Skin epidermis (tissue), 12 donors: ENCODE measurements around the gene LNPEP.

ENCODE experiments used
- H3K27ac ChIP-seq, 21 experiments: fragments of 200-600 bp; sonication (generic) in 11 of 21; one replicate each; pipeline ENCODE4 v1.5.0; 2020; ENCODE audit warnings: mild to moderate bottlenecking in 3 of 21, inconsistent platforms in 2 of 21, moderate library complexity in 2 of 21
- H3K4me3 ChIP-seq, 7 experiments: fragments of 200-600 bp; sonication (generic) in 2 of 7; one replicate each; pipeline ENCODE4 v1.5.0; 2020; ENCODE audit warnings: inconsistent platforms in 2 of 7, mild to moderate bottlenecking in 2 of 7, moderate library complexity in 1 of 7

LNPEP gene

DNA sequence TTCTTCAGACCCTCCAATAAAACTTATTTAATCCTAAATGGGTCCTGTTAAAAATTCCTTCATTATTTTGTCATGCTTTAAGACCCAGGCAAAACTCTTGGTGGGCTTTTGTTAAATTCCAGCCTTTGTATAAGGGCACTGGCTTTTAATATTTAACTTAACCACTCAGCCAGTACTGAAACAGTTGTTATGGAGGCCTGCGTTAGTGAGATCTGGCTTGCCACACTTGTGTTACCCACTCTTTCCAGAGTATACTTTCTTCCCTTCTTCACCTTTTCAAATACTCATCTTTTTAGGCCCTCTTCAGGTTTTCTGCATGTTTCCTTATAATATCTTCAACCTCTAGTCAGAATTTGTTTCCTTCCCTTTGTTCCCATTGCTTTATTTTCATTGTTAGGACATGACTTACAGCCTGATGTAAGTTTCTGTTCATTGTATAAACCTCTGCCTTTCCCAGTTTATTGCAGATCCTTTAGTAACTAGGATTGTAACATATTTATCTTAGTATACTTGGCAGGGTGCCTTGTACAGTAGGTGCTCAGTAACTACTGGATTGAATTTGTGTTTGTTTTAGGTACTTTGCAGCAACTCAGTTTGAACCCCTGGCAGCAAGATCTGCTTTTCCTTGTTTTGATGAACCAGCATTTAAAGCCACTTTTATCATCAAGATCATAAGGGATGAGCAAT lies 48.8 kb downstream of the LNPEP start:
- Histone ChIP-seq H3K4me3 (no peak overlapping the region), H3K27ac (no peak overlapping the region)

- H3K4me3 ChIP-seq, result no peak overlapping the region
- H3K27ac ChIP-seq, result no peak overlapping the region
These were observed 50.6 kb downstream of the LNPEP start for GRCh38 chr5:96986450-96986849.

- no peak overlapping the region for H3K4me3 ChIP-seq
These were observed 54.2 kb downstream of the LNPEP start for GRCh38 chr5:96990102-96990501.

DNA sequence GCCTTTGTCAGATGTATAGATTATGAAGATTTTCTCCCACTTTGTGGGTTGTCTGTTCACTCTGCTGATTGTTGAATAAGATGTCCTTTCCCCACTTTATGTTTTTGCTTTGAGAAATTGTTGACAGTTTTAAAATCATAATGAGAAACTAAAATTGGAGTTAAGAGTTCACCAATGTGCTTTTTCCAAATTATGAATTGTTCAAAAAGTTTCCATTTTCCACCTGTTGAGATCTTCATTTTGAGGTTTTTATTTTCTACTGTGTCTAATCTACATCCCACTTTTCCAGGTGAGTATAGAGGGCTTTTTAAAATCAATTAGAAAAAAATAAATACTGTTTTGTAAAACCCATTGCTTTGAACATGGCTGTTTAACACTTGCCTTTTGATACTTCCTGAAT lies 55.8 kb downstream of the LNPEP start:
- H3K4me3 ChIP-seq, result no peak overlapping the region
- no peak overlapping the region for H3K27ac ChIP-seq

More at GRCh38 chr5:96990102-96990501, 54.2 kb downstream of the LNPEP start:
- no peak overlapping the region for H3K27ac ChIP-seq

DNA sequence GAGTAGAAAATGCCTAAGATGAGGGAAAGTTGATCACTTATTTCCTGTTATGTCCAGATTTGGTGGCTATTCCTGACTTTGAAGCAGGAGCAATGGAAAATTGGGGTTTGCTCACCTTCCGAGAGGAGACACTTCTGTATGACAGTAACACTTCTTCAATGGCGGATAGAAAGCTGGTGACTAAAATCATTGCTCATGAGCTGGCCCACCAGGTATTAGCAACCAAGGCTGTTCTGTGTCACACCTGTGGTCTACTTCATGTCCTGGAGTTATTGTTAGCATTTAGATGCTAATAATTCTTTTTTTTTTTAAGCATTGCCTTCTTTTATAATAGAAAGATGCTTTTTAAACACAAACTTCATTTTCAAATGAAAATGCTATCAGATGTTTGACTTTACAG lies 57.9 kb downstream of the LNPEP start:
- Histone ChIP-seq H3K27ac (no peak overlapping the region), H3K4me3 (no peak overlapping the region)

GRCh38 chr5:96994493-96994892 lies 58.6 kb downstream of the LNPEP start:
- no peak overlapping the region for H3K27ac ChIP-seq
- H3K4me3 ChIP-seq, result no peak overlapping the region

GRCh38 chr5:96995419-96995818 lies 59.5 kb downstream of the LNPEP start:
- no peak overlapping the region for H3K4me3 ChIP-seq
- no peak overlapping the region for H3K27ac ChIP-seq

DNA sequence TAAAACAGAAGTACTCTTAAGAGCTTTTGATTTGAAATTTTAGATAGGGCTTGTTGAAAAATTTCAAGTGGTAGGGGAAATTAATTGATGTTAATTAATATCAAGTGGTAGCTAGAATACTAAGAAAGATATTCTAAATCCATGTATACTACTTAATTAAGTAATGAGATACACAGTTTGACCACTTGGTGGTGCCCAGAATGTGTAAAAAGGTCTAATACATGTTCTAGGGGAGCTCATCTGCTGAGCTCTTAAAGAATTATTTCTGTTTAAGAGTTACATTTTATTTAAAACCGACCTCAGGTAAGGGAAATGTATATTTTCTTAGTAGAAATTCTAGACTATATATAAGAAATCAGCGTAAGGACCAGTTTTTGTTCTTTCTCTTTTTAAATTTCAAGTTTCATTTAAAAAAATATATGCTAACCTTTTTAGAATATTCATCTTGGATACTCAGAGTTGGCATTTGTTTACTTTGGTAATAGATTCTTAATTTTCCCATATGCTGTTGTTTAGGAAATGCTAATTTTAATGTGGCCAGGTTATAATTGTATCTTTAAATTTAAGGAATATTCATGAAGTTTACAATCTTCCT lies 61.5 kb downstream of the LNPEP start:
- Histone ChIP-seq H3K27ac (no peak overlapping the region), H3K4me3 (no peak overlapping the region)

GRCh38 chr5:96999856-97000255 lies 64.0 kb downstream of the LNPEP start:
- Histone ChIP-seq H3K27ac (no peak overlapping the region), H3K4me3 (no peak overlapping the region)

DNA sequence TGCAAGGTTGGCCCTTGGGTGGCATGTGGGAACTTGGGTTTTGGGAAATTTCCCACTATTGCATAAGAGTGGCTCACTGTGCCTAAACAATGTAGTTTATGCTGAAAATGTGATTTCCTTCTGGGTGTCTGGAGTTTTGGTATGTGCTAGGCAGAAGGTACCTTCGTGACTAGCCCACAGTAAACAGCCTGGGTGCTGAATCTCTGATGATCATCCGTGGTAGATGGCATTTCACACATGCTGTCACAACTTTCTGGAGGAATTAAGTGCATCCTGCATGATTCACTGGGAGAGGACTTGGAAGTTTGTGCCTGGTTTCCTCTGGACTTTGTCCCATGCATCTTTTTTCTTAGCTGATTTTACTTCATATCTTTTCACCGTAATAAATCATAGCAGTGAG lies 64.5 kb downstream of the LNPEP start:
- Histone ChIP-seq H3K27ac (no peak overlapping the region), H3K4me3 (no peak overlapping the region)

- Histone ChIP-seq H3K4me3 (no peak overlapping the region), H3K27ac (no peak overlapping the region)
These were observed 67.1 kb downstream of the LNPEP start for GRCh38 chr5:97002983-97003382.

- Histone ChIP-seq H3K4me3 (no peak overlapping the region), H3K27ac (no peak overlapping the region)
These were observed 68.7 kb downstream of the LNPEP start for GRCh38 chr5:97004423-97005060.

DNA sequence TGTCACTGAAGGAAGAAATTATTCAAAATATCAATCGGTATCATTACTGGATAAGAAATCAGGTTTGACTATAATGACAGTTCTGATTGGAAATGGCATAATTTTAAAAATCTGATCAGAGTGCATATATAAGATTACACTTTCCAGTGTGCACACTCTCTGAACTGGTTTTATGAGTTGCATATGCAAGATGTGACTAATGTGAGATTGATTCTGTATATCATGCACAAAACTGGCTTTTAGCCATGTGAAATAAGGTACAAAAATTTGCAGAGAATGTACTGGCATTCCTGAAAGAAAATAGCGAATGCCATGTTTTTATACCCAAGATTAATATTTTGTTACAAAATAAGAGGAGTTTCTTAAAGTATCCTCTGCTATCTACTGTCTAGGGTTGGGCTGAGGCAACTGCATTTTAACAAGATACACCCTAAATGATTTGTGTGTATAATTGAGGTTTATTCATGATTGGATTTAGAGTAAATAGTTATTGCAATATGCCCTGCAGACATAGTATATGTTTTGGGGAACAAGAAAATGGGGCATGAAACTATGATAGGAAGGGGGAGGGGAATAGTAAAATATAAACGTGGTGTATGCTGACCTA lies 70.7 kb downstream of the LNPEP start:
- H3K4me3 ChIP-seq, result no peak overlapping the region

DNA sequence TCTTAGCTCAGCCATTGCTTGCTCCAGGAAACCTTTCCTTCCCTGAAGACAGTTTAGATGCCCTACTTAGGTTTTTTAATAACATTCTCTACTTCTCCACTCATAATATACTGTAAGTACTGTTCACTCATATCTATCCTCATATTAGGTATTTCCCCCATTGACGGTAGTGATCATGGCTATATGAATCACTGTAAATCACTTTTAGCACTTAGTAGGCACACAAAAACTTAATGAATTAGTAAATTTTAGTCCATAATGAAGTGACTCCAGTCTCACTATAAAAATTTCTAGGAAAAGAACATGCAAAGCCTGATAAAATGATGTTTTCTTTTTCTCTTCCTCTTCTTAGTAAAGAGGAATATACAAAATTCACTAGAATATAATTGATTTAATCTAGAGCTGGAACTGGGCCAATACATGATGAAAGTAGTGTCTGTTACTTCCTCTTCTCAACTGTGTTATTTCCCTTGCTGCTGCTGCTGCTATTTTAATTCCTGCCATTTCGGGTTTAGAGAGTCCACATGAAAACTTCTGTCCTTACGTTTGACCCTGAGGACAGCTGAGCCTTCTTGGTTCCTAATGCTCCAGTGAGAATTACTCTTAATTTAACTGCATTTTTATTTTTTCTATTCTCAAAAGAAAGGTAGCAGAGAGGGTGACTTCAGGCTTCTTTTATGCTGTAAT lies 73.5 kb downstream of the LNPEP start:
- H3K27ac ChIP-seq, result peak overlapping the region in 2 of 21 experiments; percentile 3 to 20
- H3K4me3 ChIP-seq, result no peak overlapping the region

More for the DNA sequence above, 70.7 kb downstream of the LNPEP start:
- no peak overlapping the region for H3K27ac ChIP-seq

DNA sequence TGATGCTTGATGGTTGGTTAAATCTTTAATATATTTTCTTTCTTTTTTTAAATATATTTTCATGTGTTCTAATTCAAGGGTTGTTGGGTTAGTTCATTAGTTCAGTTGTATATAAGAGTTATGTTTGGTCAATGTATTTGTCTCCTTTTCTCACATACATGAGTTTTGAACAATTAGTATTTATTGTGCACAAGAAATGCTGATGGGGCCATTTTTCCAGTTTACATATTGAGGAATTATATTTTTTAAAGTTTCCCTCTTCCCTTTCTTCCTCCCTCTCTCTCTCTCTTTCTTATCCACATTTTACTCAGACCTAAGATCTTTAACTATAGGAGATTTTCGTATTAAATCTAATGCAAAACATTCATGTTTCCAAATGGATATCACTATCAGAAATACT lies 74.0 kb downstream of the LNPEP start:
- H3K27ac ChIP-seq, result no peak overlapping the region

DNA sequence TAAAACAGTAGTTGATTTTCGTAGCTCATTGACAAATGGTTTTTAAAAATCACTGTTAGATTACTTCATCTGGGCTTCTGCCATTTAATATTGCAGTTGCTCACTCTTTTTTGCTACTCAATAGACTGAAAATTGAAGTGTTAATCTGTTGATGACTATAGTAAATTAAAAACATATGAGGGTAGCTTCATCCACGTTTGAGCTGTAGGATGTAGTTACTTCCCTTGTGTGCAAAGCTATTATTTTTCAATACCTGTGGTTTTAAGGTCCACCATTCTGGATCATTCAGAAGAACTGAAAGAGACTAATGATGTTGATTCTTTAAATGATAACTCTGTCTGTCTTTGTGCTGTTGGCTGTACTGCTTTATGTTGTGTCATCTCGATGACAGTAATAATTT lies 74.7 kb downstream of the LNPEP start:
- Histone ChIP-seq H3K27ac (no peak overlapping the region), H3K4me3 (no peak overlapping the region)

More for the DNA sequence above, 74.0 kb downstream of the LNPEP start:
- H3K4me3 ChIP-seq, result no peak overlapping the region

- H3K27ac ChIP-seq, result no peak overlapping the region
- no peak overlapping the region for H3K4me3 ChIP-seq
These were observed 75.7 kb downstream of the LNPEP start for GRCh38 chr5:97011567-97011966.

DNA sequence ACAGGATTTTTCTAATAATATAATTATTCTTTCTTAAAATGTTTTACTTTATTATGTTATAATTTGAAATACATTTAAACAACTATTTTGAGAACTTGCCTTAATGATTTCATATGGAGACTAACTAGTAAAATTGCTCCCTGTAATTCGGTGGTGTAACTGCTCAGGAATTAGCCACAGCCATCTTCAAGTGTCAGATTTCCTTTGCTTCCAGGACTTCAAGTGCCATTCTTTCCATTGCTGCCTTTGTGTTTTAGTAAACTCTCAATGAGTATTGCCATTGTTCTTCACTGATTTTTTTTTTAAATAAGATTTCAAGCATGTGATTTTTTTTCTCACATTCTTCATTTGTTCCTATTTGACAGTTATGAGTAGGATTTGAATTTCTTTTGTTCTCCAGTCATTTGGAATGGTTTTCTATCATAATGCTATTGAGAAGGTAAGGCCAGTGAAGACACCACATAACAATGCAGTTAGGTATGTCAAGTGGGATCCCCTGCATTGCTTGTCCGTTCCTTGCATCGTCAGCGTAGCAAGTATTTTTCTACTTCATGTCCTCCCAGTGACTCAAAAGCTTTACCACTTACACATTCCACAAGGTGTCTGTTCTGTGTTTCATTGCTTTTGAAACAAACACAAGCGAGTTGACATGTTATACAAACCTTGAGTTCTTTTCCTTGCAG lies 83.7 kb downstream of the LNPEP start:
- no peak overlapping the region for H3K27ac ChIP-seq
- no peak overlapping the region for H3K4me3 ChIP-seq

- H3K4me3 ChIP-seq, result no peak overlapping the region
- H3K27ac ChIP-seq, result no peak overlapping the region
These were observed 85.5 kb downstream of the LNPEP start for GRCh38 chr5:97021416-97021815.

DNA sequence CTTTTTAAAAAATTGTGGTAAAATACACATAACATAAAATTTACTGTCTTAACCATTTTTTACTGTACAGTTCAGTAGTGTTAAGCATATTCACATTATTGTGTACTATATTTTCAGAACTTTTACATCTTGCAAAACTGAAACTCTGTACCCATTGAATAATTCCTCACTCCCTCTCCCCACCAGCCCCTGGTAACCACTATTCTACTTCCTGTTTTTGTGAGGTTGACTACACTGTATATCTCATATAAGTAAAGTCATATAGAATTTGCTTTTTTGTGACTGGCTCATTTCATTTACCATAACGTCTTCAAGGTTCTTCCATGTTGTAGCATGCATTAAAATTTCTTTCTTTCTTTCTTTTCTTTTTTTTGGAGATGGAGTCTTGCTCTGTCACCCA lies 87.0 kb downstream of the LNPEP start:
- Histone ChIP-seq H3K4me3 (no peak overlapping the region), H3K27ac (no peak overlapping the region)
